ENCODE data around the gene STMN1.
"Not testable (repeated sequence)": the region's sequence is repeated elsewhere in the genome, so short reads cannot be mapped to it uniquely, and the experiment has no call there.

Gene STMN1

GRCh38 chr1:25933479-25934365 lies 27.5 kb upstream of the STMN1 start:
- H3K36me3 ChIP-seq (ENCODE audit: insufficient read depth, low read length), result no peaks in the 10 kb centered on the region
- H3K4me1 ChIP-seq (ENCODE audit: control insufficient read depth, insufficient read depth, low read length, unreplicated experiment), result no peaks in the 10 kb centered on the region
- H3K79me2 ChIP-seq (ENCODE audit: control insufficient read depth, insufficient read depth, low read length, unreplicated experiment), result no peaks in the 10 kb centered on the region
- H2AFZ ChIP-seq (ENCODE audit: low read length, unreplicated experiment), result no peak overlapping the region
- H3K27ac ChIP-seq (ENCODE audit: low read depth, low read length), result no peak overlapping the region
- H3K27me3 ChIP-seq (ENCODE audit: insufficient read depth, low read length), result no peaks in the 10 kb centered on the region
- no peak overlapping the region for H3K4me3 ChIP-seq (ENCODE audit: low read depth, low read length)

GRCh38 chr1:25932811-25933400 lies 26.7 kb upstream of the STMN1 start:
- not testable (repeated sequence) for H2AFZ ChIP-seq (ENCODE audit: low read length, unreplicated experiment); H3K36me3 ChIP-seq (ENCODE audit: insufficient read depth, low read length); H3K79me2 ChIP-seq (ENCODE audit: control insufficient read depth, insufficient read depth, low read length, unreplicated experiment); H3K27ac ChIP-seq (ENCODE audit: low read depth, low read length); H3K27me3 ChIP-seq (ENCODE audit: insufficient read depth, low read length); H3K4me1 ChIP-seq (ENCODE audit: control insufficient read depth, insufficient read depth, low read length, unreplicated experiment); H3K4me3 ChIP-seq (ENCODE audit: low read depth, low read length)

GRCh38 chr1:25932321-25932720 lies 26.1 kb upstream of the STMN1 start:
- no peak overlapping the region for H3K27ac ChIP-seq (ENCODE audit: low read depth, low read length)
- H2AFZ ChIP-seq (ENCODE audit: low read length, unreplicated experiment), result no peak overlapping the region
- no peaks in the 10 kb centered on the region for H3K36me3 ChIP-seq (ENCODE audit: insufficient read depth, low read length)
- no peak overlapping the region for H3K4me3 ChIP-seq (ENCODE audit: low read depth, low read length)
- H3K27me3 ChIP-seq (ENCODE audit: insufficient read depth, low read length), result no peaks in the 10 kb centered on the region
- H3K4me1 ChIP-seq (ENCODE audit: control insufficient read depth, insufficient read depth, low read length, unreplicated experiment), result no peaks in the 10 kb centered on the region
- no peaks in the 10 kb centered on the region for H3K79me2 ChIP-seq (ENCODE audit: control insufficient read depth, insufficient read depth, low read length, unreplicated experiment)

GRCh38 chr1:25929016-25929415 lies 22.8 kb upstream of the STMN1 start:
- no peak overlapping the region for H3K27ac ChIP-seq (ENCODE audit: low read depth, low read length)
- H3K4me3 ChIP-seq (ENCODE audit: low read depth, low read length), result no peak overlapping the region
- no peaks in the 10 kb centered on the region for H3K4me1 ChIP-seq (ENCODE audit: control insufficient read depth, insufficient read depth, low read length, unreplicated experiment)
- no peak overlapping the region for H2AFZ ChIP-seq (ENCODE audit: low read length, unreplicated experiment)
- H3K36me3 ChIP-seq (ENCODE audit: insufficient read depth, low read length), result no peaks in the 10 kb centered on the region
- no peaks in the 10 kb centered on the region for H3K79me2 ChIP-seq (ENCODE audit: control insufficient read depth, insufficient read depth, low read length, unreplicated experiment)
- peaks cover 4% of the 10 kb centered on the region; the same call in 1 of the 2 replicates for H3K27me3 ChIP-seq (ENCODE audit: insufficient read depth, low read length)

GRCh38 chr1:25927521-25928265 lies 21.5 kb upstream of the STMN1 start:
- H3K4me1 ChIP-seq (ENCODE audit: control insufficient read depth, insufficient read depth, low read length, unreplicated experiment), result no peaks in the 10 kb centered on the region
- no peaks in the 10 kb centered on the region for H3K36me3 ChIP-seq (ENCODE audit: insufficient read depth, low read length)
- H3K27me3 ChIP-seq (ENCODE audit: insufficient read depth, low read length), result peaks cover 4% of the 10 kb centered on the region; the same call in 1 of the 2 replicates
- no peak overlapping the region for H3K27ac ChIP-seq (ENCODE audit: low read depth, low read length)
- H3K4me3 ChIP-seq (ENCODE audit: low read depth, low read length), result no peak overlapping the region
- H3K79me2 ChIP-seq (ENCODE audit: control insufficient read depth, insufficient read depth, low read length, unreplicated experiment), result no peaks in the 10 kb centered on the region
- no peak overlapping the region for H2AFZ ChIP-seq (ENCODE audit: low read length, unreplicated experiment)

- peaks cover 4% of the 10 kb centered on the region; the same call in 1 of the 2 replicates for H3K27me3 ChIP-seq (ENCODE audit: insufficient read depth, low read length)
- no peak overlapping the region for H2AFZ ChIP-seq (ENCODE audit: low read length, unreplicated experiment)
- no peak overlapping the region for H3K4me3 ChIP-seq (ENCODE audit: low read depth, low read length)
- no peaks in the 10 kb centered on the region for H3K79me2 ChIP-seq (ENCODE audit: control insufficient read depth, insufficient read depth, low read length, unreplicated experiment)
- H3K36me3 ChIP-seq (ENCODE audit: insufficient read depth, low read length), result no peaks in the 10 kb centered on the region
- no peak overlapping the region for H3K27ac ChIP-seq (ENCODE audit: low read depth, low read length)
- peaks cover 4% of the 10 kb centered on the region for H3K4me1 ChIP-seq (ENCODE audit: control insufficient read depth, insufficient read depth, low read length, unreplicated experiment)
These were observed 20.7 kb upstream of the STMN1 start for GRCh38 chr1:25926731-25927496.

GRCh38 chr1:25924454-25924853 lies 18.2 kb upstream of the STMN1 start:
- H3K79me2 ChIP-seq (ENCODE audit: control insufficient read depth, insufficient read depth, low read length, unreplicated experiment), result no peaks in the 10 kb centered on the region
- peaks cover 4% of the 10 kb centered on the region; the same call in 1 of the 2 replicates for H3K27me3 ChIP-seq (ENCODE audit: insufficient read depth, low read length)
- H3K4me1 ChIP-seq (ENCODE audit: control insufficient read depth, insufficient read depth, low read length, unreplicated experiment), result peaks cover 7% of the 10 kb centered on the region
- H3K27ac ChIP-seq (ENCODE audit: low read depth, low read length), result no peak overlapping the region
- H3K4me3 ChIP-seq (ENCODE audit: low read depth, low read length), result no peak overlapping the region
- no peaks in the 10 kb centered on the region for H3K36me3 ChIP-seq (ENCODE audit: insufficient read depth, low read length)
- H2AFZ ChIP-seq (ENCODE audit: low read length, unreplicated experiment), result no peak overlapping the region

GRCh38 chr1:25922971-25923552 lies 16.8 kb upstream of the STMN1 start:
- Histone ChIP-seq H3K27me3 (ENCODE audit: insufficient read depth, low read length) (peaks cover 4% of the 10 kb centered on the region; the same call in 1 of the 2 replicates), H3K27ac (ENCODE audit: low read depth, low read length) (no peak overlapping the region), H3K4me3 (ENCODE audit: low read depth, low read length) (peak overlapping the region; percentile 77), H2AFZ (ENCODE audit: low read length, unreplicated experiment) (peak overlapping the region; percentile 86), H3K79me2 (ENCODE audit: control insufficient read depth, insufficient read depth, low read length, unreplicated experiment) (no peaks in the 10 kb centered on the region), H3K4me1 (ENCODE audit: control insufficient read depth, insufficient read depth, low read length, unreplicated experiment) (peaks cover 7% of the 10 kb centered on the region), H3K36me3 (ENCODE audit: insufficient read depth, low read length) (no peaks in the 10 kb centered on the region)

GRCh38 chr1:25922056-25922970 lies 16.1 kb upstream of the STMN1 start:
- H2AFZ ChIP-seq (ENCODE audit: low read length, unreplicated experiment), result peak overlapping the region; percentile 86
- peaks cover 4% of the 10 kb centered on the region; the same call in 1 of the 2 replicates for H3K27me3 ChIP-seq (ENCODE audit: insufficient read depth, low read length)
- peaks cover 7% of the 10 kb centered on the region for H3K4me1 ChIP-seq (ENCODE audit: control insufficient read depth, insufficient read depth, low read length, unreplicated experiment)
- H3K27ac ChIP-seq (ENCODE audit: low read depth, low read length), result no peak overlapping the region
- H3K4me3 ChIP-seq (ENCODE audit: low read depth, low read length), result peak overlapping the region; percentile 77
- no peaks in the 10 kb centered on the region for H3K36me3 ChIP-seq (ENCODE audit: insufficient read depth, low read length)
- H3K79me2 ChIP-seq (ENCODE audit: control insufficient read depth, insufficient read depth, low read length, unreplicated experiment), result no peaks in the 10 kb centered on the region

Measured in ACC112 (cell line).